ENCODE measurements around the gene TRIM33. TPM values are rescaled to one million over a fixed set of nuclear protein-coding genes. Genes with fewer than 3 reads are reported as not detected.
A peak's percentile ranks its signal among the peaks of the same experiment; 100 is the strongest.

Gene TRIM33
- 21.4 TPM for total RNA-seq

DNA sequence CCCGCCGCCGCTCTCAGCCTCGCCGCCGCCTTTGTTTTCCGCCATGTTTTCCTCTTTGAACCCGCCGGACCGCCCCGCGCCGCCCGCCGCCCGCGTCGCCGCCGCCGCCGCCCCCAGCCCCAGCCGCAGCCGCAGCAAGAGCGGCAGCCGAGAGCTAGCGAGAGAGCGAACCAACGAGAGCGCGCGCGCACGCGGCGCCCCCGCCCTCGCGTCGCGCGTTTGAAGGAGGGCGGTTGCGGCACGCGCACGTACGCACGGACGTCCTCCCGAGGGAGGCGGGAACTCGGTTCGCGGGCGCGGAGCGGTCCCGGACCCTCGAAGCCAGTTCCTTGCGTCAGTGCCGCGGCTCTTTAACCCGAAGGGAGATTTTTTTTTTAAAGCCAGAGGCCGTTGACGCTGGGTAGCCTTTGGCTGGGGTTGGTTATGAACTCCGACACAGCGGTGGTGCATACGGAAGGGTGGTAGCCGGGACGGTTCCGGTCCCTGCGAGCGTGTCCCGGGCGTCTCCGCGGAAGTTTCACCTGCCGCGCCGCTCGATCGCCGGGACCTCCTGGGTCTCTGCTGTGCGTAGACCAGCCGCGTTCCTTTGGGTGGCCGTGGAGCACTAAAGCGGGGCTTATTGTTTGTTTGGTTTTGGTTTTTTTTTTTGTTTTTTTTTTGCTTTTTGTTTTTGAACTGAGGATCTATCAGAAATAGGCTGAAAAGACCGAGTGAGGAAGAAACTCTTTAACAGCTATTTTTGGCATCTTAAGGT lies at the start of gene TRIM33:
Gene TRIM33 (minus strand): TSS at position 172 of the 754 bp plus-strand sequence. CDS start 127 bp downstream, at position 45.
- H3K9ac ChIP-seq (ENCODE audit: low read depth in 1 of 3, low read length in 3 of 3) = peak within 1 kb of the TSS; percentile 89 to 96 (median 94)
- no peaks in the 10 kb centered on the region for H3K36me3 ChIP-seq (ENCODE audit: control insufficient read depth in 3 of 3, insufficient read depth in 3 of 3, low read length in 3 of 3)
- peak within 1 kb of the TSS; percentile 97 for H3K27ac ChIP-seq (ENCODE audit: low read depth, low read length)
- H3K4me1 ChIP-seq (ENCODE audit: control insufficient read depth in 3 of 3, insufficient read depth in 3 of 3, low read length in 3 of 3) = peaks cover 24 to 31% (median 29%) of the 10 kb centered on the region in 3 donors
- no peaks in the 10 kb centered on the region for H3K27me3 ChIP-seq (ENCODE audit: control insufficient read depth in 3 of 3, insufficient read depth in 3 of 3, low read length in 3 of 3)
- no peaks in the 10 kb centered on the region for H3K9me3 ChIP-seq (ENCODE audit: control insufficient read depth in 3 of 3, low read length in 3 of 3)
- peak within 1 kb of the TSS; percentile 84 to 95 (median 95) for H3K4me3 ChIP-seq (ENCODE audit: low read length in 3 of 3)

DNA sequence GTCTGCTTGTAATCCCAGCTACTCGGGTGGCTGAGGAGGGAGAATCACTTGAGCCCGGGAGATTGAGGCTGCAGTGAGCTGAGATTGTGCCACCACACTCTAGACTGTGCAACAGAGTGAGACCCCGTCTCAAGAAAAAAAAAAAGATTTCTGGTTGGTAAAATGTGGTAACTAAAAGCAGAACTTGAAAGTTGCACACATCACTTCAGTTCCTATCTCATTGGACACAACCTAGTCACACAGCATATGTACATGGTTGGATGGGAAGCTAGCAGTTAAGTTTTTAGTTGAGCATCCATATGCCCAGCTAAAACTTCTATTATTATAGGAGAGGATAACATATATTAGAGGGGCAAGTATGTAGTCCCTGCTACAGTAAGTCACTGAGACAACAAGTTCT lies 48.4 kb upstream of the TRIM33 start:
- no peaks in the 10 kb centered on the region for H3K27me3 ChIP-seq (ENCODE audit: control insufficient read depth in 3 of 3, insufficient read depth in 3 of 3, low read length in 3 of 3)
- H3K27ac ChIP-seq (ENCODE audit: low read depth, low read length) = no peak overlapping the region
- no peaks in the 10 kb centered on the region for H3K4me1 ChIP-seq (ENCODE audit: control insufficient read depth in 3 of 3, insufficient read depth in 3 of 3, low read length in 3 of 3)
- peaks cover 0 to under 1% (median 0%) of the 10 kb centered on the region in 3 donors for H3K36me3 ChIP-seq (ENCODE audit: control insufficient read depth in 3 of 3, insufficient read depth in 3 of 3, low read length in 3 of 3)
- no peaks in the 10 kb centered on the region for H3K9me3 ChIP-seq (ENCODE audit: control insufficient read depth in 3 of 3, low read length in 3 of 3)
- no peak overlapping the region for H3K9ac ChIP-seq (ENCODE audit: low read depth in 1 of 3, low read length in 3 of 3)
- H3K4me3 ChIP-seq (ENCODE audit: low read length in 3 of 3) = no peak overlapping the region

- Histone ChIP-seq H3K9me3 (ENCODE audit: control insufficient read depth in 3 of 3, low read length in 3 of 3) (no peaks in the 10 kb centered on the region), H3K27ac (ENCODE audit: low read depth, low read length) (no peak overlapping the region), H3K36me3 (ENCODE audit: control insufficient read depth in 3 of 3, insufficient read depth in 3 of 3, low read length in 3 of 3) (no peaks in the 10 kb centered on the region), H3K4me3 (ENCODE audit: low read length in 3 of 3) (no peak overlapping the region), H3K4me1 (ENCODE audit: control insufficient read depth in 3 of 3, insufficient read depth in 3 of 3, low read length in 3 of 3) (no peaks in the 10 kb centered on the region), H3K9ac (ENCODE audit: low read depth in 1 of 3, low read length in 3 of 3) (no peak overlapping the region), H3K27me3 (ENCODE audit: control insufficient read depth in 3 of 3, insufficient read depth in 3 of 3, low read length in 3 of 3) (no peaks in the 10 kb centered on the region)
These were observed 47.5 kb upstream of the TRIM33 start for GRCh38 chr1:114558544-114558943.

- H3K4me3 ChIP-seq (ENCODE audit: low read length in 3 of 3) = no peak overlapping the region
- H3K9me3 ChIP-seq (ENCODE audit: control insufficient read depth in 3 of 3, low read length in 3 of 3) = no peaks in the 10 kb centered on the region
- no peaks in the 10 kb centered on the region for H3K36me3 ChIP-seq (ENCODE audit: control insufficient read depth in 3 of 3, insufficient read depth in 3 of 3, low read length in 3 of 3)
- no peaks in the 10 kb centered on the region for H3K4me1 ChIP-seq (ENCODE audit: control insufficient read depth in 3 of 3, insufficient read depth in 3 of 3, low read length in 3 of 3)
- no peak overlapping the region for H3K9ac ChIP-seq (ENCODE audit: low read depth in 1 of 3, low read length in 3 of 3)
- H3K27me3 ChIP-seq (ENCODE audit: control insufficient read depth in 3 of 3, insufficient read depth in 3 of 3, low read length in 3 of 3) = no peaks in the 10 kb centered on the region
- no peak overlapping the region for H3K27ac ChIP-seq (ENCODE audit: low read depth, low read length)
These were observed 43.6 kb upstream of the TRIM33 start for GRCh38 chr1:114554577-114554976.

DNA sequence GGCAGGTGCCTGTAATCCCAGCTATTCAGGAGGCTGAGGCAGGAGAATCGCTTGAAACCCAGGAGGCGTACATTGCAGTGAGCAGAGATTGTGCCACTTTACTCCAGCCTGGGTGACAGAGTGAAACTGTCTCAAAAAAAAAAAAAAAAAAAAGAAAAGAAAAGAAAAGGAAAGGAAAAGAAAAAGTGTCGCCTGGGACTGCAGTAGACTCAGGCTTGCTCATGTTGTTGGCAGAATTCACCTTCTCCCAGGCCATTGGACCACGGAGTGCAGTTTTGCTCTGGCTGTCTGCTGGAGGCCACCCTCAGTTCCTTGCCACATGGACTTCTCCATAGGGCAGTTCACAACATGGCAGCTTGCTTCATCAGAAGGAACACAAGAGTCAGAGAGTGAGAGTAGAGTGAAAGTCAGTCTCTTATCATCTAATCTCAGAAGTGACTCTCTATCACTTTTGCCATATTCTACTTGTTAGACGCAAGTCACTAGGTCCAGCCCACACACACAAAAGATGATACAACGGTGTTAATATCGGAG lies 41.2 kb upstream of the TRIM33 start:
- no peaks in the 10 kb centered on the region for H3K4me1 ChIP-seq (ENCODE audit: control insufficient read depth in 3 of 3, insufficient read depth in 3 of 3, low read length in 3 of 3)
- no peaks in the 10 kb centered on the region for H3K27me3 ChIP-seq (ENCODE audit: control insufficient read depth in 3 of 3, insufficient read depth in 3 of 3, low read length in 3 of 3)
- no peak overlapping the region for H3K9ac ChIP-seq (ENCODE audit: low read depth in 1 of 3, low read length in 3 of 3)
- H3K36me3 ChIP-seq (ENCODE audit: control insufficient read depth in 3 of 3, insufficient read depth in 3 of 3, low read length in 3 of 3) = no peaks in the 10 kb centered on the region
- no peak overlapping the region for H3K4me3 ChIP-seq (ENCODE audit: low read length in 3 of 3)
- no peaks in the 10 kb centered on the region for H3K9me3 ChIP-seq (ENCODE audit: control insufficient read depth in 3 of 3, low read length in 3 of 3)
- no peak overlapping the region for H3K27ac ChIP-seq (ENCODE audit: low read depth, low read length)

- Histone ChIP-seq H3K36me3 (ENCODE audit: control insufficient read depth in 3 of 3, insufficient read depth in 3 of 3, low read length in 3 of 3) (no peaks in the 10 kb centered on the region), H3K9ac (ENCODE audit: low read depth in 1 of 3, low read length in 3 of 3) (no peak overlapping the region), H3K27ac (ENCODE audit: low read depth, low read length) (no peak overlapping the region), H3K9me3 (ENCODE audit: control insufficient read depth in 3 of 3, low read length in 3 of 3) (no peaks in the 10 kb centered on the region), H3K4me1 (ENCODE audit: control insufficient read depth in 3 of 3, insufficient read depth in 3 of 3, low read length in 3 of 3) (no peaks in the 10 kb centered on the region), H3K27me3 (ENCODE audit: control insufficient read depth in 3 of 3, insufficient read depth in 3 of 3, low read length in 3 of 3) (no peaks in the 10 kb centered on the region), H3K4me3 (ENCODE audit: low read length in 3 of 3) (no peak overlapping the region)
These were observed 40.4 kb upstream of the TRIM33 start for GRCh38 chr1:114551400-114551799.

- Histone ChIP-seq H3K4me1 (ENCODE audit: control insufficient read depth in 3 of 3, insufficient read depth in 3 of 3, low read length in 3 of 3) (no peaks in the 10 kb centered on the region), H3K27ac (ENCODE audit: low read depth, low read length) (no peak overlapping the region)
These were observed 39.3 kb upstream of the TRIM33 start for GRCh38 chr1:114550336-114550735.

GRCh38 chr1:114549137-114549536 lies 38.1 kb upstream of the TRIM33 start:
- no peaks in the 10 kb centered on the region for H3K36me3 ChIP-seq (ENCODE audit: control insufficient read depth in 3 of 3, insufficient read depth in 3 of 3, low read length in 3 of 3)
- H3K4me1 ChIP-seq (ENCODE audit: control insufficient read depth in 3 of 3, insufficient read depth in 3 of 3, low read length in 3 of 3) = no peaks in the 10 kb centered on the region
- no peak overlapping the region for H3K9ac ChIP-seq (ENCODE audit: low read depth in 1 of 3, low read length in 3 of 3)
- no peak overlapping the region for H3K27ac ChIP-seq (ENCODE audit: low read depth, low read length)
- no peaks in the 10 kb centered on the region for H3K27me3 ChIP-seq (ENCODE audit: control insufficient read depth in 3 of 3, insufficient read depth in 3 of 3, low read length in 3 of 3)
- H3K9me3 ChIP-seq (ENCODE audit: control insufficient read depth in 3 of 3, low read length in 3 of 3) = no peaks in the 10 kb centered on the region
- no peak overlapping the region for H3K4me3 ChIP-seq (ENCODE audit: low read length in 3 of 3)

More at GRCh38 chr1:114550336-114550735, 39.3 kb upstream of the TRIM33 start:
- Histone ChIP-seq H3K9ac (ENCODE audit: low read depth in 1 of 3, low read length in 3 of 3) (no peak overlapping the region), H3K9me3 (ENCODE audit: control insufficient read depth in 3 of 3, low read length in 3 of 3) (no peaks in the 10 kb centered on the region), H3K4me3 (ENCODE audit: low read length in 3 of 3) (no peak overlapping the region), H3K27me3 (ENCODE audit: control insufficient read depth in 3 of 3, insufficient read depth in 3 of 3, low read length in 3 of 3) (no peaks in the 10 kb centered on the region), H3K36me3 (ENCODE audit: control insufficient read depth in 3 of 3, insufficient read depth in 3 of 3, low read length in 3 of 3) (no peaks in the 10 kb centered on the region)

DNA sequence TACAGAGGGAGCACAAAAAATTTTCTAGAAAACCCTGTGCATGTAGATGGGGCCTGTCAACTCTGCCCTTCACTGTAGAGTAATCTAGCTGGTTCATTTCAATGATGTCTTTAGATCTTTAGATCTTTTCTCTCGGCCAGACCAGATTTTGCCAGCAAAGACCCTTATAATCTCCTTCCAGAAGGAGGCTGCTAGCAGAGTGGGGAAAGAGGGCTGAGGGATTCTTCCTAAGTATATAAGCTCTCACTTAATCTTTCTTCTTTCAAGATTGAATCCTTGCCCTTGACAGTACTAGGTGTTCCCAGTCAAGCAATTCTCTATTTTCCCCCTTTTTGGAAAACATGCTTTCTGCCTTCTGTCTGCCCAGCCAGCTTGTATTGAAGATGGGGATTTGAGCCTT lies 36.1 kb upstream of the TRIM33 start:
- Histone ChIP-seq H3K9me3 (ENCODE audit: control insufficient read depth in 3 of 3, low read length in 3 of 3) (no peaks in the 10 kb centered on the region), H3K4me3 (ENCODE audit: low read length in 3 of 3) (no peak overlapping the region), H3K4me1 (ENCODE audit: control insufficient read depth in 3 of 3, insufficient read depth in 3 of 3, low read length in 3 of 3) (no peaks in the 10 kb centered on the region), H3K27ac (ENCODE audit: low read depth, low read length) (no peak overlapping the region), H3K27me3 (ENCODE audit: control insufficient read depth in 3 of 3, insufficient read depth in 3 of 3, low read length in 3 of 3) (no peaks in the 10 kb centered on the region), H3K9ac (ENCODE audit: low read depth in 1 of 3, low read length in 3 of 3) (no peak overlapping the region), H3K36me3 (ENCODE audit: control insufficient read depth in 3 of 3, insufficient read depth in 3 of 3, low read length in 3 of 3) (no peaks in the 10 kb centered on the region)

DNA sequence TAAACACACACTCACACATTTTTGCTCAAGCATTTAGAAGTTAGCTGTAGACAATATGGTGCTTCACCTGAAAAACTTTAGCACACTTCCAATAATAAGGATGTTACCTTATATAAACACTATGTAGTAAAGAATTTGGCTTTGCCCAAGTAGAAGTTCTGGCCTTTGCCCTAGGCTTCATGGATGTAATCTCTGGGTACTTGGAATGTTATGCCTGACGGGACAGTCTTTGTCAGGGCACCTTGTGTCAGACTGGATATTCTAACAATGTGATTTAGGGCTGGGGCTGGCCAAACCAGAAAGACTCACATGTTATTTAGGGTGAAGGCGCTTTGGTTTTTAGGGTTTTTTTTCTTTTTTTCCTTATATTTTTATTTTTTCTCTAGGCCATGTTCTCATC lies 34.8 kb upstream of the TRIM33 start:
- Histone ChIP-seq H3K9ac (ENCODE audit: low read depth in 1 of 3, low read length in 3 of 3) (no peak overlapping the region), H3K36me3 (ENCODE audit: control insufficient read depth in 3 of 3, insufficient read depth in 3 of 3, low read length in 3 of 3) (no peaks in the 10 kb centered on the region), H3K27ac (ENCODE audit: low read depth, low read length) (no peak overlapping the region), H3K27me3 (ENCODE audit: control insufficient read depth in 3 of 3, insufficient read depth in 3 of 3, low read length in 3 of 3) (no peaks in the 10 kb centered on the region), H3K4me3 (ENCODE audit: low read length in 3 of 3) (no peak overlapping the region), H3K9me3 (ENCODE audit: control insufficient read depth in 3 of 3, low read length in 3 of 3) (no peaks in the 10 kb centered on the region), H3K4me1 (ENCODE audit: control insufficient read depth in 3 of 3, insufficient read depth in 3 of 3, low read length in 3 of 3) (no peaks in the 10 kb centered on the region)
